HG02938 (cell line): ENCODE data around the gene CCL13.
"Not testable (repeated sequence)": the region's sequence is repeated elsewhere in the genome, so short reads cannot be mapped to it uniquely, and the experiment has no call there.

ENCODE experiments used
- ATAC-seq: cut with Tn5 transposase; IDR thresholded peaks from one replicate; pipeline ENCODE4 v1.9.1; 2021; ENCODE audit warnings: mild to moderate bottlenecking, moderate library complexity; ENCODE audit not compliant: unreplicated experiment

Gene CCL13

DNA sequence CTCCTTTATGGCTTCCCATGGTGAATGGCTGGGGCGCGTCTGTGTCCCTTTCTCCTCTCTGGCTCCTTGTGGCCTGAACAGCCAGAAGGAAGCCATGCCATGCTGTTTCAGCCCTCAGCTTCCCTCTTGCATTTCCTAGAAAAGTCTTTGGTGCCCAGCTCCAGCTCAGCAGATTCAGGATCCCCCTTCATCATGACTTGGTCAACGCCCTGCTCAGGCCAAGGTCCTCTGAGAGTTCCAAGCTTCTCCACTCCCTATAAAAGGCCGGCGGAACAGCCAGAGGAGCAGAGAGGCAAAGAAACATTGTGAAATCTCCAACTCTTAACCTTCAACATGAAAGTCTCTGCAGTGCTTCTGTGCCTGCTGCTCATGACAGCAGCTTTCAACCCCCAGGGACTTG is at the start of gene CCL13:
Gene CCL13, plus strand, starts transcription at position 287 of the 400 bp plus-strand sequence. Its CDS starts 47 bp downstream, at position 334.
- no peak for ATAC-seq

- ATAC-seq = no peak
Observed at GRCh38 chr17:34307110-34307509, 49.2 kb upstream of the CCL13 start.

DNA sequence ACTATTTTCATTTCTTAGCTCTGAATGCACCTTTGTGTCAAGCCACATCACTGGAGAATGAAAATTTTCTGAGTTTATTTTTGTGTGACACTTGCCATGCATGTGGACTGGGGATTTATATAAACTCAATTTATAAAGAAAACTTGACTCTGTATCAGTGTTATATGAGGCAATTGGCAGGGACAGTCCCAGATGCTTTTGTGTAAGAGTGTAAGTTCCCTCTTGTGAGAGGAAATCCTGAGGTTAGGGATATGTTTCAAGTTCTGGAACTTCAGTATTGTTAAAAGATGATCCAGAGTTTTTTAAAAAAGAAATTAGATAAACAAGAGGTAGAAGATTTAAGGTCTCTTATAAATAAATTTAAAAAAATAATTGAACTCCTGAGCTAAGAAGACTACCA is 47.9 kb upstream of the CCL13 start:
- no peak for ATAC-seq

DNA sequence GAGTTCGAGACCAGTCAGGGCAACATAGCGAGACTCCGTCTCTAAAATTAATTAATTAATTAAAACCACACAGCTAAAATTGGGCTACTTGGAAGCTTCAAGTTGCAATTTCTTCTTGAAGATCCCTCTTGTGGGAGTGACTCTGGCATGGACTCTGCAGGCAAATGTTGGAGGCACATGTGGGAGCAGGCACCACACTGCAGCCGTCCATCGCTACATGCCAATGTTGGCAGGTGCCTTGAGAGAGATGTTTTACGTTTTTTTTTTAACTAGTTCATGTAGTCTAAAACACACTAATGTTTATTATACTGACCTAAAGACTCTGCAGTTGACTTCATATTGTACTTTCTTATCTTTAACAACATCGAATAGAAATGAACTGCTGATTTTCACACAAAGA is 45.0 kb upstream of the CCL13 start:
- ATAC-seq = no peak

- ATAC-seq = no peak
Observed at GRCh38 chr17:34312080-34312479, 44.2 kb upstream of the CCL13 start.

DNA sequence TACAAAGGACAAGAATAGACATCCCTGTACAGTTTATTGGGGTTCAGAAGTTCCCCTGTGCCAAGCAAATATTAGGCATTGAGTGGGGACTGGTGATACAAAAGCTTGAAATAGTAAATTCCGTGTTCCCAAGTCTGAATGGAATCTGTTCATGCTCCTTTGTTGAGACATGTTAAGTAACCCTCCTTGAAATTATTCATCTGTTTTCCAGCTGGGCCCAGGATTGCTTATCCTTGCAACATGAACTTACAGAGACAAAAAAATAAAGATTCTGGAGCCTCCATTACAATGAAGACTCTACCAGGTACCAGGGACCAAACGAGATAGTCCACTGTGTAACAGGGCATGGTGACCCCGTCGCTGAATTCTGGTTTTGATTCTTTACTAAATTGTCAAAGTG is 43.1 kb upstream of the CCL13 start:
- no peak for ATAC-seq

DNA sequence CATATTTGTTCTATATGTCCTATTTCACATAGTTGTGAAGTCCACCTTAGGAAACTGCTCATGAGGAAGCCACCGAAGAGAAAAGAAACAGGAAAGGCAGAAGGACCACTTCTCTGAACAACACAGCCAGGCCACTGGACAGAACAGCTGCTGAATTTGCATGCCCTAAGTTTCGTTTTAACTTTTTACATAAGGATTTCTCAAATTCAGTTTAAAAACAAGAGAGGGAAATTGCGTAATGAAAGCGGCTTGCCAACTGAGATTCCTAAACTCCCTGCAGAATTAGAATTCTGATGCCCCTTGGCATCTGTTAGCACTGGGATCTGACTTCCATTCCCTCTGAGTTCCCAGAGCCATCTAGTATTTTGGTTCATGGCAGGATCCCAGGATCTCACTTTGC is 42.0 kb upstream of the CCL13 start:
- no peak for ATAC-seq

DNA sequence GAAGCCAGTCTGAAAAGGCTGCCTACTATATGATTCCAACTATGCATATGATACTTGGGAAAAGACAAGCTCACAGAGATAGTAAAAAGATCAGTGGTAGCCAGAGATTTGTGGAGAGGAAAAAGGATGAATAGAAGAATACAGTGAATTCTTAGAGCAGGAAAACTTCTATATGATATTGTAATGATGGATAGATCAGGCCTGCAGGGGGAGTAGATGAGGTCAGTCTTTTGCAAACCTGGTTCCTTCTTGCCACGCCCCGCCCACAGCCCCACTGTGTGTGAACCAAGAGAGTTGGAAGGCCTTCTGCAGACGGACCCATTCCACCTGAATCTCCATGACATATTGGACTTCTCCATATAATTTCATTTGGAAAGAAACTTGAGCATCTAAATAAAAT is 37.8 kb upstream of the CCL13 start:
- ATAC-seq = no peak

DNA sequence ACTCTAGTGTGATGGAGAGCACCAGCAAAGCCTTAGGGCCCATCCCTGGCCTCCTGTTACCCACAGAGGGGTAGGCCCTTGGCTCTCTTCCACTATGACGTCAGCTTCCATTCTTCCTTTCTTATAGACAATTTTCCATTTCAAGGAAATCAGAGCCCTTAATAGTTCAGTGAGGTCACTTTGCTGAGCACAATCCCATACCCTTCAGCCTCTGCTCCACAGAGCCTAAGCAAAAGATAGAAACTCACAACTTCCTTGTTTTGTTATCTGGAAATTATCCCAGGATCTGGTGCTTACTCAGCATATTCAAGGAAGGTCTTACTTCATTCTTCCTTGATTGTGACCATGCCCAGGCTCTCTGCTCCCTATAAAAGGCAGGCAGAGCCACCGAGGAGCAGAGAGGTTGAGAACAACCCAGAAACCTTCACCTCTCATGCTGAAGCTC is 37.2 kb upstream of the CCL13 start, which contains the start of gene CCL8:
Gene CCL8, plus strand, starts transcription at position 397 of the 445 bp plus-strand sequence. CDS start 67 bp downstream, outside the sequence.
- ATAC-seq = no peak

- ATAC-seq = no peak
Observed at GRCh38 chr17:34321964-34322363, 34.3 kb upstream of the CCL13 start.

GRCh38 chr17:34327580-34327979 is 28.7 kb upstream of the CCL13 start:
- ATAC-seq = not testable (repeated sequence)

GRCh38 chr17:34337701-34338100 is 18.6 kb upstream of the CCL13 start:
- no peak for ATAC-seq

- no peak for ATAC-seq
Observed at GRCh38 chr17:34339138-34339770, 17.0 kb upstream of the CCL13 start.

DNA sequence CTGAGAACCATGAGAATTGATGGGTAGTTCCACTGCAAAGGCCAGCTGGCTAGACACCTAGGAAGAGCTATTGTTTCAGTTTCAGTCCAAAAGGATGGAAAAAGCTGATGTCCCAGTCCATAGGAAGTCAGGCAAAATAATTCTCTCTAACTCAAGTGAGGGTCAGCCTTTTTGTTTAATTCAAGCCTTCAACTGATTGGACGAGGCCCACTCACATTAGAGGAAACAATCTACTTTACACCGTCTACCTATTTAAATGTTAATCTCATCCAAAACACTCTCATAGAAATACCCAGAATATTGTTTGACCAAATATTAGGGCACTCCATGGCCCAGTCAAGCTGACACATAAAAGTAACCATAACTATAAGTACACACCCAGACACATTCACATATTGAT is 14.4 kb upstream of the CCL13 start:
- ATAC-seq = no peak

- ATAC-seq = no peak
Observed at GRCh38 chr17:34347063-34347462, 9.2 kb upstream of the CCL13 start.

DNA sequence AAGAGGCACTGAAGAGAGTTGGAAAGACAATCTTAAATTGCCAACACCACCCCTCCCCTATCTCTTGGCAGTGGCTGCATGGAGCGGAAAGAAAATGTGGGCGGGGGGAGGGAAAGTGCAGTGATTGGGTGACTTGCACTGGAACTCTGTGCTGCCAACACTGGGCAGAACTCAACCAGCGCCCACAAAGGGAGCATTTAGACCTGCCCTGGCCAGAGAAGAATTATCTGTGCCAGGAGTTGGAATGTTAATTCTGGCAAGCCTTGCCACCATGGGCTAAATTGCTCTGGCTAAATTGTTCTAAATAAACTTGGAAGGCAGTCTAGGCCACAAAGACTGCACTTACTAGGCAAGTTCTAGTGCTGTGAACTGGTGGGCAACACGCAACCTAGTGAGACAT is 6.5 kb upstream of the CCL13 start:
- ATAC-seq = no peak

DNA sequence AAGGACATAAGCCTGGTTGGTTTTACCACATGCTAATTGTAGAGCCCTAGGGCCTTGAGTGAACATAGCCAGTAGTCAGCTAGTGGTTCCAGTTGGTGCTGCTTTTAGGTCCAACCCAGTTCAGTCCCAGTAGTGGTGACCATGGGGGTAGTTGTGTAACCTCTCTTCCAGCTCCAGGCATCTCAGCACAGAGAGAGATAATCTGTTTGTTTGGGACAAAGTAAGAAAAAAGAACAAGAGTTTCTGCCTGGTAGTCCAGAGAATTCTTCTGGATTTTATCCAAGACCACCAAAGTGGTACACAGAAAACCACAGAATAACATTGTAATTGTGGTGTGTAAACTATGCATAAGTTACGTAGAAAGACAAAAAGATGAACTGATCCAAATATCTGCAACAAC is 5.2 kb upstream of the CCL13 start:
- ATAC-seq = no peak

DNA sequence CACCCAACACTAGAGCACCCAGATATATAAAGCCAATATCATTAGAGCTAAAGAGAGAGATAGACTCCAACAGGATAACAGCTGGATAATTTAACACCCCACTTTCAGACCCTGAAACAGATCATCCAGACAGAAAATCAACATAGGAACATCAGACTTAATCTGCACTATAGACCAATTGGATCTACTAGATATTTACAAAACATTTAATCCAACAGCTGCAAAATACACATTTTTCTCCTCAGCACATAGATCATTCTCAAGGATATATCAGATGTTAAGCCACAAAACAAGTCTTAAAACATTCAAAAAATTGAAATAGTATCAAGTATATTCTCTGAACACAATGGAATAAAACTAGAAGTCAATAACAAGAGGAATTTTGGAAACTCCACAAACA is 4.1 kb upstream of the CCL13 start:
- ATAC-seq = no peak

- ATAC-seq = no peak
Observed at GRCh38 chr17:34354637-34355036, 1.6 kb upstream of the CCL13 start.

- no peak for ATAC-seq
Observed at GRCh38 chr17:34357398-34357797, 1.1 kb downstream of the CCL13 start.

DNA sequence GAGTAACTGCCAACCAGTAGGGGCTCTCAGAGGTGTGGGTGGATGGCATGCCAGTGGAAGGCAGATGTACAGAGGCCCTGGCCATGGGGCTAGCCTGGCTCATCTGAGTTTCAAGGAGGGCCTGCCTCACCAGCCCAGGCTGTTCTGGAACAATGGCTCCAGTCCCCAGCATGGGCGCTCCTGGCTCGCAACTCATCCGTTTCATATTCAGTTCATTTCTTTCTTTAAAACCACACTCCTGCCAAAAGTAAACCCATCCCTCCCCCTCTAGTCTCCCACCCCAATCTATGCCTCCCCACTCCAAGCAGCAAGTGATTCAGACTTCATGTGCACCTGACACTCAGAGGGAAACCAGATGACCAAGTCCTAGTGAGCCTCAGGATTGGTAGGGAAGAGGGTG is 2.4 kb downstream of the CCL13 start:
- ATAC-seq = no peak

- ATAC-seq = no peak
Observed at GRCh38 chr17:34360601-34361270, 4.5 kb downstream of the CCL13 start.
